GM10266 (cell line): ENCODE results near the gene DNAJC5.
"Not testable (repeated sequence)": the region's sequence is repeated elsewhere in the genome, so short reads cannot be mapped to it uniquely, and the experiment has no call there.

Source experiments
- DNase-seq: peaks from one replicate; pipeline ENCODE4 v3.0.0; 2012; ENCODE audit errors: extremely low spot score
- TF ChIP-seq, protein P1 (sequence below): IDR thresholded peaks from 2 replicates; pipeline ENCODE4 v1.5.1; 2012; ENCODE audit warnings: mild to moderate bottlenecking, low read depth; ENCODE audit not compliant: control insufficient read depth, insufficient read depth; ENCODE audit errors: missing control alignments

DNAJC5 gene

GRCh38 chr20:63968928-63969760, 74.2 kb downstream of the DNAJC5 start:
- DNase-seq = peak; percentile 69

GRCh38 chr20:63969838-63970713, 75.2 kb downstream of the DNAJC5 start, which contains the start of gene ZNF512B:
ZNF512B (minus strand) TSS chr20:63969930; CDS start chr20:63967950, 1,980 bp downstream.
- TF ChIP-seq, protein P1, sequence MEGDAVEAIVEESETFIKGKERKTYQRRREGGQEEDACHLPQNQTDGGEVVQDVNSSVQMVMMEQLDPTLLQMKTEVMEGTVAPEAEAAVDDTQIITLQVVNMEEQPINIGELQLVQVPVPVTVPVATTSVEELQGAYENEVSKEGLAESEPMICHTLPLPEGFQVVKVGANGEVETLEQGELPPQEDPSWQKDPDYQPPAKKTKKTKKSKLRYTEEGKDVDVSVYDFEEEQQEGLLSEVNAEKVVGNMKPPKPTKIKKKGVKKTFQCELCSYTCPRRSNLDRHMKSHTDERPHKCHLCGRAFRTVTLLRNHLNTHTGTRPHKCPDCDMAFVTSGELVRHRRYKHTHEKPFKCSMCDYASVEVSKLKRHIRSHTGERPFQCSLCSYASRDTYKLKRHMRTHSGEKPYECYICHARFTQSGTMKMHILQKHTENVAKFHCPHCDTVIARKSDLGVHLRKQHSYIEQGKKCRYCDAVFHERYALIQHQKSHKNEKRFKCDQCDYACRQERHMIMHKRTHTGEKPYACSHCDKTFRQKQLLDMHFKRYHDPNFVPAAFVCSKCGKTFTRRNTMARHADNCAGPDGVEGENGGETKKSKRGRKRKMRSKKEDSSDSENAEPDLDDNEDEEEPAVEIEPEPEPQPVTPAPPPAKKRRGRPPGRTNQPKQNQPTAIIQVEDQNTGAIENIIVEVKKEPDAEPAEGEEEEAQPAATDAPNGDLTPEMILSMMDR = no peak
- DNase-seq = peak; percentile 94

More at GRCh38 chr20:63968928-63969760, 74.2 kb downstream of the DNAJC5 start:
- TF ChIP-seq, protein P1 = no peak

- no peak for DNase-seq
- TF ChIP-seq, protein P1 = no peak
Measured at GRCh38 chr20:63970714-63971431, 75.9 kb downstream of the DNAJC5 start.

- DNase-seq = not testable (repeated sequence)
Measured at GRCh38 chr20:63971960-63972311, 77.0 kb downstream of the DNAJC5 start.

DNA sequence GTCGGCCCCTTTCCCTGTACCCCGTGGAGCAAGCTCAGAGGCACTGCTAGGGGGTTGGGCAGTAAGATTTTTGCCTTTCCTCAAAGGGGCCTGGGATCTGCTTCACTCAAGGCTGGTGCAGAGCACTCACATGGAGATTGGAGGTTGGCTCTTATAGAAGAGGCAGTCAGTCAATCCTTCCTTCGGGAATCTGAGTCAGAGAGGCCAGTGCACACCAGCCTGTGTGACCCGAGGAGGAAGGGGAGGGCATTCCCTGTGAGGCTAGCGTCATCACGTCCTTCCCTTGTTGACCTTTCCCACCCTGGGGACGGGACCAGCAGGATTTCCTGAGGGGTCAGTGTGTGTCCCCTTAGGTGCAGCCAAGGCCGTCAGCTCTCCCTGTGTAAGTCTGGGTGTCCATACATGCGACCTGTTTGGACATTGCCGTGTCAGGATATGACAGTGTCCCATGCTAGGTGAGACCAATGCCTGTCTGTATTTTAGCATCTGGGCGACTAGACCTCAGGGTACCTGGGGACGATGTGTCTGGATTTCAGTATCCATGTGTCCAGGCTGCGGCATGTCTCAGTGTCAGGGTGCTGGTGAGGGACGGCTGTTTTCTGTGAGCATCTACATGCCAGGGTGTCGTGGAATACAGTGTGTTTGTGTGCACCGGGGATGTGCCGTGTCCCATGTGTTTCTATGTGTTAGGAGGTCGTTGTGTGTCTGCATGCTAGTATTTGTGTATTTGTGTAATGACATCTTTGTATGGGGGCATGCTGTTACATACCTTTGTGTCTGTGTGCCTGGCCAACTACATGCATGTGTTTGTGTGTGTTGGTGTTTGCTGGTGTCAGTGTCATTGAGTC, 77.6 kb downstream of the DNAJC5 start:
- TF ChIP-seq, protein P1 = no peak
- no peak for DNase-seq

DNA sequence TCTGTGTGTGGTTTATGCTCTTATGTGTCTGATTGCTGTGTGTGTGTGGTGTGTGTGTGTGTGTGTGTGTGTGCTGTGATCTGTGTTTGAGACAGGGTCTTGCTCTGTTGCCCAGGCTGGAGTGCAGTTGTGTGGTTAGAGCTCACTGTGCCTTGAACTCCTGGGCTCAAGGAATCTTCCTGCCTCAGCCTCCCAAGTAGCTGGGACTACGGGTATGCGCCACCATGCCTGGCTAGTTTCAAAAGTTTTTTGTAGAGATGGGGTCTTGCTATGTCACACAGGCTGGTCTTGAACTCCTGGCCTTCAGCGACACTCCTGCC, 78.2 kb downstream of the DNAJC5 start:
- TF ChIP-seq, protein P1 = no peak
- DNase-seq = no peak
